HL-60/S4 treated with phorbol 12-myristate 13-acetate at 8.2 ng/mL for 4 days and 3 days (cell line): ENCODE results near the gene PPP1R2.

Experiments used
- in situ Hi-C: fragments of 300-500 bp; cut with MboI; formaldehyde crosslinking; loops from 2 replicates; pipeline ENCODE4 v1.15.0; 2022; ENCODE audit warnings: low sequenced_read_pairs

The PPP1R2 gene

DNA sequence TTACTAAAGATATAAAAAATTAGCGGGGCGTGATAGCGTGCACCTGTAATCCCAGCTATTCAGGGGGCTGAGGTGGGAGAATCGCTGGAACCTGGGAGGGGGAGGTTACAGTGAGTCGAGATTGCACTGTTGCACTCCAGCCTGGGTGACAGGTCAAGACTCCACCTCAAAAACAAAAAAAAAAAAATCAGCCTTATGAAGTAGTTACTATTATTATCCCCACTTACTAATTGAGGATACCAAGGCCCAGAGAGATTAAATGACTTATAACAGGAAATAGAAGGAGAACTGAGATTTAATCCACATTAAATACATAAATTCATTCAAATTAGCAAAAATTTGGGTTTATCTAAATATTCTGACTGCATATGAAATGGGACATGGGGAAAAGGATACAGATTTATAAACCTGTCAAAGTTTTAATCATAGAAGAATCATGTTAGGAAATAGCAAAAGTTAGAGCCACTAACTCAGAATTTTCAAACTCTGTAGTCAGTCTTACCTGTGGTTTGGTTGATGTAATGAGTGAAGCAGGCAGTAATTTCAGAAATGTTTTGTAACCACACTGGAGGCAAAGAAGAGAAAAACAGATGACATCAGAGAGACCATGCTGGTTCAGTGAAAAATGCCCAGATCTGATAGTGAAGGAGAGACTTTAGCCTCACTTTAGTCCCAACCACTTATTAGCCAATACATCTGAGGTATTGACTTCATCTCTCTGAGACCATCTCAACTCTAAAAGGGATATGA is 75.3 kb downstream of the PPP1R2 start:
- in situ Hi-C loops = no loop called here

DNA sequence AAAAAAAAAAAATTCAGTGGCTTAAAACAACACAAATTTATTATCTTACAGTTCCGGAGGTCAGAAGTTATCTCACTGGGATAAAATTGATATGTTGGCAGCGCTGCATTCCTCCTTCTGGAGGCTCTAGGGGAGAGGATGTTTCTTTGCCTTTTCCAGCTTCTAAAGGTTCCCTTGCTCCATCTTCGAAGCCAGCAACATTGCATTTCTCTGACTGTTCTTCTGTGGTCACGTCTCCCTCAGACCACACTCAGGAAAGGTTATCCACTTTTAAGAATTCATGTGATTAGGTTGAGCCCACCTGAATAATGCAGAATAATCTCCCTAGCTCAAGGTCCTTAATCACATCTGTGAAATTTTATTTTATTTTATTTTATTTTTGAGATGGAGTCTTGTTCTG is 76.9 kb downstream of the PPP1R2 start:
- in situ Hi-C loops = no loop called here
